Type B pancreatic cell (in vitro differentiated cells): ENCODE results near the gene DNAH6. TPM values are rescaled to one million over a fixed set of nuclear protein-coding genes. Genes with fewer than 3 reads are reported as not detected.
A peak's percentile ranks its signal among the peaks of the same experiment; 100 is the strongest.
"Not testable (repeated sequence)": the region's sequence is repeated elsewhere in the genome, so short reads cannot be mapped to it uniquely, and the experiment has no call there.

Experiments
- DNase-seq: peaks from one replicate; pipeline ENCODE4 v3.0.0; 2021; ENCODE audit warnings: mixed read lengths; ENCODE audit not compliant: unreplicated experiment; ENCODE audit errors: extremely low spot score
- H3K27ac Mint-ChIP-seq: 2 replicates; pipeline ENCODE4 v1.8.0; 2021; ENCODE audit warnings: mild to moderate bottlenecking, mixed read lengths
- H3K27me3 Mint-ChIP-seq: 2 replicates; pipeline ENCODE4 v1.8.0; 2021; ENCODE audit warnings: mixed read lengths
- H3K36me3 Mint-ChIP-seq: 2 replicates; pipeline ENCODE4 v1.8.0; 2021; ENCODE audit warnings: mixed read lengths
- H3K4me1 Mint-ChIP-seq: one replicate; pipeline ENCODE4 v1.8.0; 2021; ENCODE audit warnings: mixed read lengths; ENCODE audit not compliant: unreplicated experiment
- H3K4me3 Mint-ChIP-seq: 2 replicates; pipeline ENCODE4 v1.8.0; 2021; ENCODE audit warnings: mild to moderate bottlenecking, mixed read lengths
- H3K9me3 Mint-ChIP-seq: 2 replicates; pipeline ENCODE4 v1.8.0; 2021; ENCODE audit warnings: mixed read lengths
- total RNA-seq: library from RNA; stranded (reverse); gene quantifications from 2 replicates; pipeline ENCODE4 v1.2.1, GENCODE V29; 2021; ENCODE audit warnings: low replicate concordance
- TF ChIP-seq, protein P1 (sequence below): fragments of 200-600 bp; sonication (generic); conservative IDR thresholded peaks from 2 replicates; pipeline ENCODE4 v1.5.0; 2021; ENCODE audit warnings: antibody characterized with exemption, mild to moderate bottlenecking

Gene DNAH6
- total RNA-seq, 1 donor from 2014 or later, result 3.8 TPM

DNA sequence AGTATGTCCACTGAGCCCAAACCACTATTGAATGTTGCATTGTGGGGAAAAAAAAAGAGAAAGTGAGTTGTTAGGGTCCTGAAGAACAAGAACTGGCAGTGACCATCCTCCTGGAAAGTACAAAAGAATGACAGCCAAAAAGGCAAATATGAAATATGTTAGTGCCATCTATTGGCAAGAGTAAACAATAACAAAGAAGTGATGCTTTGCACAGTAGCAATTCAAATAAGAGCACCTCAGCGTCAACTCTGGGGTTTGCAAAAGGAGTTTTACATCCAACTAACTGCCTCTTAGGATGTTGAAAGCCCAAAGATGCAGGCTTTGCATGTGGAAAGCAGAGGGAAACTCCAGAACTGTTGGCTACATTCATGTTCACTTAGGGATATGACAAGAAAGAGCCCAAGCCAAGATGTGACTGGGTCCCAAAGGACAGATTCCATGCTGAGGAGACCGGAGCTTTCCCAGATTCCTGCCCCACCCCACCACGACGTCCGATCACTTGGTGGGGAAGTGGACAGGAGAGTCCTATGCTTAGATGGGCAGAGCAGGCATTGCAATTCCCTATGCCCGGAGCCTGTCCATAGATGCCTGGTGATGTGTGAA is 349.0 kb downstream of the DNAH6 start:
- H3K4me3 Mint-ChIP-seq, result no peak overlapping the region
- no peaks in the 10 kb centered on the region for H3K4me1 Mint-ChIP-seq
- TF ChIP-seq, protein P1, sequence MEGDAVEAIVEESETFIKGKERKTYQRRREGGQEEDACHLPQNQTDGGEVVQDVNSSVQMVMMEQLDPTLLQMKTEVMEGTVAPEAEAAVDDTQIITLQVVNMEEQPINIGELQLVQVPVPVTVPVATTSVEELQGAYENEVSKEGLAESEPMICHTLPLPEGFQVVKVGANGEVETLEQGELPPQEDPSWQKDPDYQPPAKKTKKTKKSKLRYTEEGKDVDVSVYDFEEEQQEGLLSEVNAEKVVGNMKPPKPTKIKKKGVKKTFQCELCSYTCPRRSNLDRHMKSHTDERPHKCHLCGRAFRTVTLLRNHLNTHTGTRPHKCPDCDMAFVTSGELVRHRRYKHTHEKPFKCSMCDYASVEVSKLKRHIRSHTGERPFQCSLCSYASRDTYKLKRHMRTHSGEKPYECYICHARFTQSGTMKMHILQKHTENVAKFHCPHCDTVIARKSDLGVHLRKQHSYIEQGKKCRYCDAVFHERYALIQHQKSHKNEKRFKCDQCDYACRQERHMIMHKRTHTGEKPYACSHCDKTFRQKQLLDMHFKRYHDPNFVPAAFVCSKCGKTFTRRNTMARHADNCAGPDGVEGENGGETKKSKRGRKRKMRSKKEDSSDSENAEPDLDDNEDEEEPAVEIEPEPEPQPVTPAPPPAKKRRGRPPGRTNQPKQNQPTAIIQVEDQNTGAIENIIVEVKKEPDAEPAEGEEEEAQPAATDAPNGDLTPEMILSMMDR, result peak; percentile 39
- DNase-seq, result no peak
- no peaks in the 10 kb centered on the region for H3K36me3 Mint-ChIP-seq
- no peaks in the 10 kb centered on the region for H3K9me3 Mint-ChIP-seq
- H3K27me3 Mint-ChIP-seq, result peaks cover 11% of the 10 kb centered on the region
- no peak overlapping the region for H3K27ac Mint-ChIP-seq

DNA sequence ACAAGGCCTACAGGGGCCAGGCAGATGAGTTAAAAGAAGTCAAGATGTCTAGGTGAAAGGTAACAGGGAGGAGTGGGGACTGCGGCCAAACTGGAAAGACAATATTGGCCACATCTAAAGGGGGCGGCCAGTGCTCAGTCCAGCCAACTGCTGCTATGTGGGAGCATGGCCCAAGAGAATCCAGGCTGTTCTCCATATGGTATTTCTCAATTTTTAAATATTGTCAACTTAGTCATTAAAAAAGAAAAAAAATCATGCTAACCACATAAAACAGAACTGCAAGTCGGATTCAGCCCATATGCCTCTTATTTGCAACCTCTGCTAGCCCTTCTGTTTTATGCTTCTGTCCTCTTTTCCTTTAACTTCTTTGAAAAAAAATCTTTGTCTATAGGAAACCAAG is 349.8 kb downstream of the DNAH6 start:
- H3K4me1 Mint-ChIP-seq, result no peaks in the 10 kb centered on the region
- peaks cover 16% of the 10 kb centered on the region for H3K27me3 Mint-ChIP-seq
- no peak for DNase-seq
- H3K4me3 Mint-ChIP-seq, result no peak overlapping the region
- no peaks in the 10 kb centered on the region for H3K9me3 Mint-ChIP-seq
- no peak overlapping the region for H3K27ac Mint-ChIP-seq
- no peaks in the 10 kb centered on the region for H3K36me3 Mint-ChIP-seq
- TF ChIP-seq, protein P1, result no peak

DNA sequence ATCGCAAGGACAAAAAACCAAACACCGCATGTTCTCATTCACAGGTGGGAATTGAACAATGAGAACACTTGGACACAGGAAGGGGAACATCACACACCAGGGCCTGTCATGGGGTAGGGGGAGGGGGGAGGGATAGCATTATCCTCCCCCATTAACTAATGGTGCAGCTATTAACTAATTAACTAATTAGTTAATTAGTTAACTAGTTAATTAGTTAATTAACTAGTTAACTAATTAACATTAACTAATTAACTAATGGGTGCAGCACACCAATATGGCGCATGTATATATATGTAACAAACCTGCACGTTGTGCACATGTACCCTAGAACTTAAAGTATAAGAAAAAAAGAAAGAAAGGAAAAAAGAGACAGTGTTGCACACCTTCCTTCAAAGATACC is 352.0 kb downstream of the DNAH6 start:
- H3K36me3 Mint-ChIP-seq, DNase-seq, H3K4me3 Mint-ChIP-seq, H3K9me3 Mint-ChIP-seq, H3K27ac Mint-ChIP-seq, H3K4me1 Mint-ChIP-seq: not testable (repeated sequence)
- H3K27me3 Mint-ChIP-seq, result peaks cover 19% of the 10 kb centered on the region

Other genes starting within 250 kb of the DNAH6 start
- gene SUCLG1, start 57.2 kb upstream of the DNAH6 start, total RNA-seq, result 81.2 and 92.9 TPM in 2 replicates